GM21423 (cell line): ENCODE results near the gene TP53INP2.
"Not testable (repeated sequence)": the region's sequence is repeated elsewhere in the genome, so short reads cannot be mapped to it uniquely, and the experiment has no call there.

ENCODE experiments used
- ATAC-seq: cut with Tn5 transposase; IDR thresholded peaks from one replicate; pipeline ENCODE4 v1.9.1; 2021; ENCODE audit warnings: mild to moderate bottlenecking, moderate library complexity; ENCODE audit not compliant: unreplicated experiment

The TP53INP2 gene

DNA sequence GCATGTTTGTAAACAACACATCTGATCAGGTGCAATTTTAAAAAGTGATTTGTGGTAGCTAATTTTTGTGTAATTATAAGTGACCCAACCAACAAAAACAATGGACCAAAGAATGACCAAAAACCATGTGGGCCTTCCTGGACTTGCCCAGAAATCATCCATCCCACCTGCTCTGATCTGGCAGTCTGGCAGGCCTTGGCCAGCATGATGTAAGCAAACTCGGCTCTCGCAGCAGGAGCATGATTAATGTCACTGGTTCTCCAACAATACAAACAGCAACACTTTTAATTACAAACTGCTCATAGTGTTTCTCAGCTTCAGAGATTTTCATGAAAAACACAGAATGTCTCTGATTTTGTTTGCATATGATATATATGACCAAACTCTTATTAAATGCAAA is 16.1 kb downstream of the TP53INP2 start:
- ATAC-seq: no peak

DNA sequence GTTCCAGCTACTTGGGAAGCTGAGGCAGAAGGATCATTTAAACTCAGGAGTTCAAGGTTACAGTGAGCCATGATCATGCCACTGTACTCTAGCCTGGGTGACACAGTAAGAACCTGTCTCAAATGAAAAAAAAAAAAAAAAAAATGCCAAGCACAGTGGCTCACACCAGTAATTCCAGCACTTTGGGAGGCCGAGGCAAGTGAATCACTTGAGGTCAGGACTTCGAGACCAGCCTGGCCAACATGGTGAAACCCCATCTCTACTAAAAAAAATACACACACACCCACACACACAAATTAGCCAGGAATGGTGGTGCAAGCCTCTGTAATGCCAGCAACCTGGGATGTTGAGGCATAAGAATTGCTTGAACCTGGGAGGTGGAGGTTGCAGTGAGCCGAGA is 18.4 kb downstream of the TP53INP2 start:
- not testable (repeated sequence) for ATAC-seq

DNA sequence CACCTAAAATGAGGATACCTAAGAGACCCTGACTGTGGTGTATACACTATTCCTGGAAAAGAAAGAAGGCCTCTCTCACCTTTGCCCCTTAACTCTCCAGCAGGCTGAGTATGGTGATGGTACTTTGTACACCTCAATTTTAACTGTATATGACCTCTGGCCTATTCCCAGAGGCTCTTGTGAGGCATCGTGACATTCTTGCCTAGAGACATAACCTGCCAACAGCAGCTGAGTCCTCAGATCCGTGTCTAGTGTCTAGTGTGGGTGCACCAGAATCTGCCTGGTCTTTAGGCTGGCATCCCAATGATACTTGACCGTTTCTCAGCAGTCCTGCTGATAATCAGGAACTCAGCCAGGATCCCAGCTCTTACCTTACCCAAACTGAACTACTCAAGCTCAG is 20.0 kb downstream of the TP53INP2 start:
- no peak for ATAC-seq

DNA sequence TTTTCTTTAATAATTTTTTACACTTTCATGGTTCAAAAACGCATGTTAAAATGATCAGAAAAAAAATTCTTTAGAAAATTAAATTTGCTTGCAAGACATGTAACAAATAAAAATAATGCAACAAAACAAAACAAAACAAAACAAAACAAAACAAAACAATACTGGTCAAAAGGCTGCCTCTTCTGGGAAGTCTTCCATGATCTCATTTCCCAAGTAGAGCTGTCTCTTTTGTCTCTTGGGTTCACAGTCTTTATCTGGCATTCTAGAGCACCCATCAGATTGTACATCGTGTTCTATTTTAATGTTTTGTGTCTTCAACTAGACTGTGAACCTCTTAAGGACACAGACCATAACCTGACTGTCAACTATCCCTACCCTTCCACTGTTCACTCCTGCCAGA is 25.3 kb downstream of the TP53INP2 start:
- no peak for ATAC-seq

DNA sequence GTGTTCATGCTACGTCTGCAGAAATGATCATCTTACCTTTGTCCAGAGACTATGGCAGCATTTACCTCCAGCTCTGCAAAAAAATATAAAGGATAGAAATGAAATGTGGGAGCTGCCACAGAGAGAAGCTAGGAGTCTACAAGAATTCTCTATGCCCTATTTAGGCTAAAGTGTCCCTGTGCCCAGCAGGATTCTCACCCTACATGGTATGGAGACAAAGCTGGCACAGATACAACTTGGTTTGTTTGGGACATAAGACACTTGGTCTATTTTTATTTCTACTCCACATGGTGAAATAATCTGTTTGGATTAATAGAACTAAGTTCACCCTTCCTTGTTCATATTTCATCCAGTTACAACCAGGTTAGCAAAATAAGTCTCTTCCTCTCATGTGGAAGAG is 28.4 kb downstream of the TP53INP2 start:
- ATAC-seq: no peak

DNA sequence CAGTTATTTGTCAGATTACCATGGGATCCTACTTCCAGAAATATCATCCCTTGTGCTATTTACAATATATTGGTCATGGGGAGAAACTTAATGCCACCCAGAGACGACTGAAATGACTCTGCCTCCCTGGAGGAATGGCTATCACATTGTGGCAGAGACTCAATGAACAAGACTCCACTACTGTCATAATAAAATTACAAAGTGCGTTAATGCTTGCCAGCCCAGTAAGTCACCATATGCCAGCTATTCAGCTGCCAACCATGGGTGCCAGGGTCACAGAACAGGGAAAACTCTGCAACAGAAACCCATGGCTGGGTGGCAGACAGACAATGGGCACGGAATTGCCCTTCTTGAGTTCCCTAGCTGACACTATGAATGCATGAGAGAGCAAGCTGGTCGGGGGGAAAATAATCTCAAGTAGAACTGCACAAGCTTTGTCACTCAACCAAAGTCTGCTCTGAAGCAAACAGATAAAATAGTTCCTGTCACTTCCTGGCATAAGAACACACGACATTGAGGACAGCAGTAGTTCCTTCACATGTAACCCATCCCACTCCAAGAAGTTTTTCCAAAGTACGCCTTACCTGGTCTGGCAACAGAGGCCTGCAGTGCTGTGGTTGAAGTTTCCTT is 32.1 kb downstream of the TP53INP2 start:
- no peak for ATAC-seq

DNA sequence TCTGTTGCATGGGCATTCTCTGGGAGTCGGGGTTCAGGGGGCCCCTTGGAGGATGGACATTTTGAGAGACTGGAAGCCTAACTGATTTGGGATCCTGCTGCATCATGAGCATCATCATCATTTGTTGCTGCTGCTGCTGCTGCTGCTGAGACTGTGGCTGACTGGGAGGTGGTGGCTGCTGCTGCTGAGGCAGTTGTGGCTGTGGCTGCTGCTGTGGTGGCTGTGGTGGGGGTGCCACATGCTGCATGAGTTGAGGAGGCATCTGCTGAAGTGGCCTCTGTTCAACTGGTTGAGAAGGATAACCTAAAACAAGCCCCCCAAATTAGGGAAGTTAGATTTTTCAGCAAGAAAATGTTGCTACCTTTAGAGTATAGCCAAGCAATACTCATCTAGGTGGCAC is 38.9 kb downstream of the TP53INP2 start:
- ATAC-seq: no peak

DNA sequence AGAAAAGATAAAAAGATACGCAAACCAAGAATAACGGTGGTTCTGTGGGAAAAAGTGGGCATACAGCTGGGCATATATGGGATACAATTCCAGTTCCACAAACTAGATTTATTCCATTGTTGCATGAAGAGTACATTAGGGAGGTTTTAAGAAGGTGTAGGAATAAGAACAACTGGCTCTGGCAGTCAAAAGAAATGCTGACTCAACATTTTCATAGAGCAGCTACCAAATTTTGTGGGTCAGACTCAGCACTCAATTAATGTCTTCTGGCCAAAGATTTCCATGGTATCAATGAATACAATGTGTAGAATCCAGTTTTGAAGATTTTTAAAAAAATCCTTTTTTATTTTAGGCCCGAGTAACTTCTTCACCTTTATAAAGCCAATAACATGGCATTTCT is 40.2 kb downstream of the TP53INP2 start:
- no peak for ATAC-seq

DNA sequence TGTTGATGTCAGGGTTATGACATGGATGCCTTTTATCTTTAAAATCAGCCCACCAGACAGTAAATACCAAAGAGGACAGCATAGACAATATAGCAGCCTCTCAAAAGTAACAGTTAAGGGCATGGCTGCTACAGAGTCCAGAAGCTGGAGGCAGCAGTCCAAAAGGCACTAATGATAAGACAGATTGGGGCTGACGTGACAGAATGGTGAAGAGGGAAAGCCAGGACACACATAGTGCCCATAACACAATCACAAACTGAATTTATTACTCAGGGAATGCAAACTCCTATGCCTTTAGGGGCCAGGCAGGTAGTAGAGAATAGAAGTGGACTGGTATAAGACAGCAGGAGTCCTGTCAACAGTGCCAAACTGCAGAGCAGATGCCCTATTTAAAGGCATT is 40.7 kb downstream of the TP53INP2 start:
- no peak for ATAC-seq

DNA sequence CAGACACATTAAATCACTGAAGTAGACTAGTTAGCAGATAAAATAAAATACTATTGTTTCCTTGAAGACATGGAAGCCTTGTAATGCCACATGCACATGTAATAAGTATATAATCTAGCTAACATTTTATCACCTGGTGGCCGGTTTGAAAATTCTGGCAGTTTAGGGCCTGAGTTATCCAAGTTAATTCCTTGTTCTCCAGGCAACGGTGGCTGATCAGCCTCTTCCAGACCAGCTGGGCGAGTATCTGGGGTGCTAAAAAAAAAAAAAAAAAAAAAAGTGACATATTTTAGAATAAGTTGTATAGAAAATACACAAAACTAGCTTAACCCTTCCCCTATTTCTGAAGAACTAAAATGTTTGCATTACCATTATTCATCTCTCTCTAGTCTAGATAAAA is 42.5 kb downstream of the TP53INP2 start:
- no peak for ATAC-seq

DNA sequence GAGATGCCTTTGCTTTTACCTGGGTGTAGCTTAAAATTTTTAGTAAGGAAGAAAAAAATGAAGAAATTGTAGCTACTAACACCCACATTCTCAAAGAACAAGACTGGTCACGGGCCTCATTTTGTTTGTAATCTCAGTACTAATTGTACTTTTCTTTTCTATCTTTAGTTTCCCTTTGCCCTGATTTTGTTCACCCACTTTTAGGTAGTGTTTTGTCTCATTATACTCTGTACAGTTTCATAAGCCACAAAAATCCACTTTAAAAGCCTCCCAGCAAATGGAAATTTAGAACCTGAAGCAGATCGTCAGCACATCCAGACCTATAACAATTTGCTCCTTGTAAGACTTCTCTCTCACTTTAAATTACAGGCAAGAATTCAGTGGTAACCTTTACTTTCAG is 43.3 kb downstream of the TP53INP2 start:
- no peak for ATAC-seq

DNA sequence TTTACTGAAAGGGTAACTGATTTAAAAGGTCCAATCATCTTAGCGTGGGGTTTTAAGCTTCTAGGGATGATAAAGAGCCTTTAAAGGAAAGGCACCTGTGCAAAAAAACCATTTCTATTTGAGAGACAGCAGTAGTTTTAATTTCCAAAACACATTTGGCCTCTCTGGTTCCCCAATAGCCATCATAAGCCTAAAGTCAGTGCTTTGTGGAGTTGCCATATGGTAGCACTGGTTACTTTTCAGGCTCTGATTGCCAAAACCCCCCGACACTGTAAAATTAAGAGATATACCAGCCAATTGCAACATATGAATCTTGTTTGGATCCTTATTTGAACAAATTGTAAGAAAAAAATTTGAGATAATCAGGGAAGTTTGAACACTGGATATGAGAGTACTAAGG is 44.6 kb downstream of the TP53INP2 start:
- ATAC-seq: no peak

DNA sequence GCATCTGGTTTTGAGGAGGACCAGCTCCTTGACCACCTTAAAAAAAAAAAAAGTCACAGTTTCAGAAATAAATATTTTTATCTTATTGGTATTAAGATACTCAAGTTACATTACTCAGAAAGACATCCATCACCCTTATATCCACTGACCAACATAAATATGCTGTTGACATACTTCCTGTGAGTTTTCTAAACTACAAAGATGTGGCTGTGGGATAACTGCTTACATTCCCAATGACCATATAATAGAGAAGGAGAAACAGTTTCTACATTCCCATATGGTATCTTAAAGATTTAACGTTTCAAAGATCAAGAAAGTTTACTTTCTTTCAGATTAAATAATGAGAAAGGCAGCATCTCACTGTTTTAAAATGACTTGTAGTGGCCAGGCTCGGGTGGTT is 46.3 kb downstream of the TP53INP2 start:
- no peak for ATAC-seq

DNA sequence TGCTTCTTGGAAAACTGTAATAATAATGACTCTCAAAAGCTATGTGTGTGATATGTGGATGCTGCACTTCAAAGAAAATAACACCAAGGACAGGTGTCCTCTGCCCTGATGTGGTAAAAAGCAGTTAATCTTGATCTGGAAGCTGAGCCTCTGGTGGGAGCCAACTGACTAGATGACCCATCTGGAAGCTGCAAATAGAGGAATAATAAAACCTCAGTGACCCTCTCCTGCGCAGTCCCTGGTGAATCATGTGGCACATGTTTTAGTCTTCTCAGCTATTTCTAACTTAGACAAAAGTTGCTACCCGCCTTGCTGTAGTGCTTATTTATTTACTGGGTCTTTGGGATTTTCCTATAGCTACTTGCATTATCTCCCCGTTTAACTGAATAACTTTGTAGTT is 47.3 kb downstream of the TP53INP2 start:
- ATAC-seq: no peak

DNA sequence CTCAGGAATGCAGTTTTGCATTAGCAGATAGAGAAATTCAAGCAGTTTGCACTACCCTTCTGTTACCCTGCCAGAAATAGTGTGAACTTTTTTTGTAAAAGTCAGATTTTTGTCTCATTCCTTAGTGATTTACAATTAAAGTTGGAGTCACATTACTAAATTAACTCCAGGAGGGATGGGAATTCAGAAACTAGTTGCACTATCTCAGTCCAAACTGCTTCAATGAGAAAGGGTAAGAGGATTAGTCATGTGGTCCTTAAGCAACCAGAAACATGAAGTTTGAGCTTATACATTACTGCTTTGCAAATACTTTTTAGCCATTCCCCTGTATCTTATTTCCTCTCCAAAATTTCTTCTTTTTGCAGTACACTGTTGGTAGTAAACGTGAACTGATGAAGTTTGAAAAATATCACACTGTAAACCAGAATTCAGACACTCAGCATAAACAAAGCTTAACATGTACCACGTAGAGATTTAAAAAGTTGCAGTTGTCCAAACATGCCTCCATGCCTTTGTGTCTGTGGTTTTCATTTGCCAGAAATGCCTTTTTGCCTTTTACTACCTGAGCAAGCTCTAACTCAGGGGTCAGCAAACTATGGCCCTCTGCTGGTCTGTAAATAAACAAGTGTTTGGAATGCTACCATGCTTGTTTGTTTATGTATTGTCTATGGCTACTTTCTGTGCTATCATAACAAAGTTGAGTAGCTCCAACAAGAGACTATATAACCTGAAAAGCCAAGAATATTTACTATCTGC is 49.7 kb downstream of the TP53INP2 start:
- no peak for ATAC-seq

DNA sequence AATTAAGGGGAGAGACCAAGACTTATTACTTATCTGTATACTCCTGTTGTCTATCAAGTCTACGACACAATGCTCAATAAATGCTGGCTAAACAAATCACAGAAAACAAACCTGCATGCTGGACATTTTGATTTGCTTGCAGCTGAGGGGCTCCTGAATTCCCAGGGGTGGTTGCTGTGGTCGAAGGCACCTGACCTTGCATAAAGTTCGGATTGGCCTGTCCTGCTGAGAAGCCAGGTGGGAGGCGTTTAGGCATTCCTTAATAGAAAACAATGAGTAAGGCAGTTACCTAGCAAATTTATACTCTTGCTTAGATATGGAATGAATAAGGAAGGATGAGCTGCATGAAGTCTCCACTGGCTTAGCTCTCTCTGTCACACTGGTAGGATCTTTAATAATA is 50.5 kb downstream of the TP53INP2 start:
- no peak for ATAC-seq

DNA sequence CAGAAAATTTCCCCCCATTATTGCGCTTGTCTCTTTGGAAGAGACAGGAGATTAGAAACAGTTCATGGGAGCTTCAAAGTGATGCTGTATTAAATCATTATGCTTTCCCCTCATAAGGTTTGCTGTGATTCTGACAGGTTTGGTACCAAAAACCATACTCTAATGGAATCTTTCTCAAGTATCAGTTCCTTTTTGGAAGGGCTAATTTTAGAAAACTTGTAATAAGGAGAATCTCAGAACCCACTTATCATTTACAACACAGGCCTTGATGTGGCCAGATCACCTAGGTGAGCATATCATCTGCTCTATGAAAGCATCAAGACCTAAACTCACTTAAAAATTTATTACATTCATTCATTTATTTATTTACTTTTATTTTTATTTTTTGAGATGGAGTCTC is 51.2 kb downstream of the TP53INP2 start:
- no peak for ATAC-seq

DNA sequence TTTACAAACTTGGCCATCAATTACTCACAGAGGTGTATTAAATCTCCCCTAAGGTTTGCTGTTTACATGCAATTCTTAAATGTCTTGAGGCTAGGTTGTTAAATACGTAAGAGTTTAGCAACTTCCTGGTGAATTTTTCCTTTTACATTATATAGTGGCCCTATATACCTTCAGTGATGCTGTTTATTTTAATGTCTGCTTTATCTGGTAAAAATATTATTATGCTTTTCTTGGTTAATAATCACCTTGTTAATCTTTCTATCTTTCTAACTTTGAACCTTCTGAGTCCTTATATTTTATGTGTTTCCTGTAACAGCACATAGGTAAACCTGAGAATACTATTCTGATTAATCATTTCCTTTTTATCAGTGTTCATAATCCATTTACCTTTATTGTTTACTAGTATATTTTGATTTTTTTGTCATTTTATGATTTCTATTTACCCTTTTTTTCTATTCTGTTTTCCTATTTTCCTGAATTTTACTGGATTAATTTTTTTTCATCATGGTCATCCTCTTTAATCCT is 57.9 kb downstream of the TP53INP2 start:
- no peak for ATAC-seq
